Activated CD4-positive, alpha-beta T cell treated with anti-CD3 and anti-CD28 coated beads, Interleukin-2, amount 50 U/mL, for 48 hours (primary cell): ENCODE results near the gene LRRC23.
A peak's percentile ranks its signal among the peaks of the same experiment; 100 is the strongest.
"Not testable (repeated sequence)": the region's sequence is repeated elsewhere in the genome, so short reads cannot be mapped to it uniquely, and the experiment has no call there.

Source experiments
- DNase-seq, 2 experiments: peaks; one replicate each; pipeline ENCODE4 v3.0.0-alpha.2; 2020

LRRC23 gene

DNA sequence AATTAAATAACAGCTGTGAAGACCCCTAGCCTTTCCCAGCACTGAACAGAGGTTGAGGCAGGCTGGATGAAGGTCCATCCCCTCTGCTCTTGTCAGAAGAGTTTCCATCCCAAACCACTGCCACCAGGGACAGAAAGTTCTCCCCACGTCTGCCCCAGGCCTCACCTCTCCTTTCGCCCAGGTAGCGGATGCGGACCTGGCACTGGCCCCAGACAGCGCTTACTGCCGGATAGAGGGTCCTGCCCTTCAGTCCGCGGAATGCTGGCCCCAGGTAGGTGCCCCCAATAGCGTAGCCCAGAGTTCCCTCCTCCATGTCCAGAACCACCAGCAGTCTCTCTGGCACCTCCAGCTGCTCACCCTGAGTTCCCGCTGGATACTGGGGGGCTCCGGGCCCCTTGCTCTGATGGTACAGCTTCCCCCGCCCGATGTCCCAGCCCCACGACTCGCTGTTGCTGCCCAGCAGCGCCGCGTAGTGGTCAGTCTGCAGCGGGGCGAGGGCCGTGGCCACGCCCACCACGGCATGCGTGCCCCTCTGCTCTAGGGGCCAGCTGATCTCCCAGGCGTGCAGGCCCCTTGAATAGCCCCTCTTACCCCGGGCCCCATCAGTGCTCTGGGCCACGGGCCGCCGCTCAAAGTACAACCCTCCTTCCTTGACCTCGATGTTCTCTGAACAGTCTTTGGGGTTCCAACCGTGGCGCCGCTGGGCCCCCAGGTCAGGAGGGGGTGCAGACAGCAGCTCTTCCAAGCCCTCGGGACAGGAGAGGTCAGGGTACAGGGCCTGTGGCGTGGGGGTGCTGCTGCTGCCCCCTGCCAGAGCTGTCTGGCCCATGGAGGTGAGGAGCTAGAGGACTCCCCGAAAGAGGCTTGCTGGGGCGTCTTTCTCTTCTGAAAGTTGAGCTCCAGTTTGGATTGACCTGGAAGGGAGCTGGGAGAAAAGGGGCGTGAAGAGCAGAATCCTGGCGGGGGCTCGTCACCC lies 32.3 kb upstream of the LRRC23 start:
- peak; percentile 88 to 91 for DNase-seq

DNA sequence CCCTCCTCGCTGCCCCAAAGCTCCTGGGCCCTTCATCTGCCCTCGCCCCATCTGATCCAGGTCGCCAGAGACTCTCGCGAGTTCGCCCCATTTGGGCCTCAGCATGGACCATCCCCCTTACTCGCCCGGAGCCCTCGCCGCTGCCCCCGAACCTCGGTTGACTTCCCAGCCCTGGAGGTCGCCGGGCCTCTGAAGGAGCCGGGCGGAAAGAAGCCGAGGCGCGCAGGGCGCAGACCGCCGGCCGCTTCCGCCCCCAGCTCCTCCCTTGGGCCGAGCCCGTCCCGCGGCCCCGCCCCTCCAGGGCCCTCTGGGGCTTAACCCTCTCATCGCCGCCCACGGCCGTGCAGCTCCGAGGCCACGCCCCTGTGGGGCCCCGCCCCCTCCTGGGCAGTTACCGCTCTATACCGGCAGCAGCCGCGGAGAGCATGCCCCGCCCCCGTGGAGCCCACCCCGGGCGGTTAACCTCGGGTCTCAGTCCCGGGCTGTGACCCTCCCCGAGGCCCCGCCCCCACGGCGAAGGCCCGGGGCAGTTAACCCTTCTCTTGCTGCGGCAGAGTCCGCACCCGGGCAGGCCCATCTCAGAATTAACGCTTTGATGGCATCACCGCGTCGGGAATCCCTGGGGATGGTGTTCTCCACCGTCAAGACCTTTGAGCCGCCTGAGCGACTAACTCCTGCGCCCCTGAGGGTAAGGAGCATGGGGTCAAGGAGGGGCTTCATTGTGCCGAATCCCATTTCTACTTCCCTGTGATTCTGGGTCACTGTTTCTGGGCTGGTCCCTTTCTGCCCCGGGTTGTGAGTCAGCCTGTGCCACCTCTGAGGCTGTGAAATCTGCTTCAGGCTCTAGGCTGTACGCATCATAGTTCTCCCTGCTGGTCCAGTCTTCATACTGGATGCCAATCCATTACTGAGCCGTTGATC lies 31.3 kb upstream of the LRRC23 start, which contains the start of gene SPSB2:
Gene SPSB2, minus strand, starts transcription at position 210 of the 921 bp plus-strand sequence. CDS start 402 bp downstream, outside the sequence.
- DNase-seq = peak; percentile 99 to 100

DNA sequence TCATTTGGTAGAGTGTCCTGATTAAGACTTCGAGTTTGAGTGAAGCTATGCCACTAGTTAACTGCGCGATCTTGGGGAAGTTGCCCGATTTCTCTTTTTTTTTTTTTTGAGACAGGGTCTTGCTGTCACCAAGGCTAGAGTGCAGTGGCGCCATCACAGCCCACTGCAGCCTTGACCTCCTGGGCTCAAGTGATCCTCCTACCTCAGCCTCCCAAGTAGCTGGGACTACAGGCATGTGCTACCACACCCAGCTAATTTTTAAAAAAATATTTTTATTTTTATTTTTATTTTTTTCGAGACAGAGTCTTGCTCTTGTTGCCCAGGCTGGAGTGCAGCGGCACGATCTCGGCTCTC lies 30.6 kb upstream of the LRRC23 start:
- DNase-seq = not testable (repeated sequence)

DNA sequence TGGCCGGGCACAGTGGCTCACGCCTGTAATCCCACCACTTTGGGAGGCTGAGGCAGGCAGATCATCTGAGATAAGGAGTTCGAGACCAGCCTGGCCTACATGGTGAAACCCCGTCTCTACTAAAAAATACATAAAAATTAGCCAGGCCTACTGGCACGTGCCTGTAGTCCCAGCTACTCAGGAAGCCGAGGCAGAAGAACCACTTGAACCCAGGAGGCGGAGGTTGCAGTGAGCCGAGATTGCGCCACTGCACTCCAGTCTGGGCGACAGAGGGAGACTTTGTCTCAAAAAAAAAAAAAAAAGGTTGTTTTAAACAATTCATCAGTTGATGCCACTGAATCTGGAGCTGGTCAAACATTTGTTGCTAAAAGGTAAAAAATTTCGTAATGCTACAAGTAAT lies 24.8 kb upstream of the LRRC23 start:
- not testable (repeated sequence) for DNase-seq

DNA sequence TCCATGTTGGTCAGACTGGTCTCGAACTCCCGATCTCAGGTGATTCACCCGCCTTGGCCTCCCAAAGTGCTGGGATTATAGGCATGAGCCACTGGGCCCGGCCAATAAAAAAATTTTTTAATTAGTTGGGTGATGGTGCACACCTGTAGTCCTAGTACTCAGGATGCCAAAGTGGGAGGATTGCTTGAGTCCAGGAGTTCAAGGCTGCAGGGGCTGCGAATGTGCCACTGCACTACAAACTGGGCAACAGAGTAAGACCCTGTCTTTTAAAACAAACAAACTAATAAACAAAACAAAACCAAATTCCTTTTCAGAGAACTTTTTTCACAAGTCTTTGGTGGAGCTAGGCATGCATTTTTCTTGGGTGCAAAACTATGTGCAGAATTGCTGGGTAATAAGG lies 21.4 kb upstream of the LRRC23 start:
- no peak for DNase-seq

DNA sequence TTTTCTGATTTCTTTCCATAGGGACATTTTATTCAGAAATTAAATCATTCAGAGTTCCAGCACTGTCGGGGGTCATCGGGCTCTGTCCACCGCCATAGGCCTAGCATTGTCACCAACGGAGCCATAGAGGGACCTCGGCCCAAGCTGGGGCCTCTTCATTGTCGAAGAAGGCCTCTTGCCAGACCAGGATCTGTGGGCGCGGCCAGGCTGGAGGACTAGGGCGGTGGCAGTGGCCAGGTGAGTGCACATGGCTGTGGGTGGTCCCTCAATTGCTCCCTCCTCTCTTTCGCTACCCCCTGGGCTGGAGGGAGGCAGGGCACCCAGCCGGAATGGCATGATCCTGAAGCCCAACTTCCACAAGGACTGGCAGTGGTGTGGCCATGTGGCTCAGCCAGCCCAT lies 20.9 kb upstream of the LRRC23 start:
- DNase-seq = no peak

DNA sequence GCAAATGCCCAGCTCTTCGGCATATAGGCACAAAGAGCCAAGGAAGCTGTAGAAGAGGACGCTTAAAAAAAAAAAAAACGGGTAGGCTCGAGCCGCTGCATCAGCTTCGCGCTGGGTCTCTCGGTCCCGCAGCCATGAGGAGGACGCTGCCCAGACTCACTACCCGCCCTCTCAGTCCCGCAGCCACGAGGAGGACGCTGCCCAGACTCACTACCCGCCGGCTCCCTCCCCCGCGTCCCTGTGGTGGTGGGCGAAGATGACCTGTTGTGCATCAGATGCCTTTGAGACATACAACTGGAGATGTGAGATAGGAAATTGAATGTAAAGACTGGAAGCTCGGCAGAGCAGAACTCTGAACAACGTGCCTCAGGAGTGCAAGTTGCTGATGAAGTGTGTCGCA lies 20.1 kb upstream of the LRRC23 start:
- no peak for DNase-seq

DNA sequence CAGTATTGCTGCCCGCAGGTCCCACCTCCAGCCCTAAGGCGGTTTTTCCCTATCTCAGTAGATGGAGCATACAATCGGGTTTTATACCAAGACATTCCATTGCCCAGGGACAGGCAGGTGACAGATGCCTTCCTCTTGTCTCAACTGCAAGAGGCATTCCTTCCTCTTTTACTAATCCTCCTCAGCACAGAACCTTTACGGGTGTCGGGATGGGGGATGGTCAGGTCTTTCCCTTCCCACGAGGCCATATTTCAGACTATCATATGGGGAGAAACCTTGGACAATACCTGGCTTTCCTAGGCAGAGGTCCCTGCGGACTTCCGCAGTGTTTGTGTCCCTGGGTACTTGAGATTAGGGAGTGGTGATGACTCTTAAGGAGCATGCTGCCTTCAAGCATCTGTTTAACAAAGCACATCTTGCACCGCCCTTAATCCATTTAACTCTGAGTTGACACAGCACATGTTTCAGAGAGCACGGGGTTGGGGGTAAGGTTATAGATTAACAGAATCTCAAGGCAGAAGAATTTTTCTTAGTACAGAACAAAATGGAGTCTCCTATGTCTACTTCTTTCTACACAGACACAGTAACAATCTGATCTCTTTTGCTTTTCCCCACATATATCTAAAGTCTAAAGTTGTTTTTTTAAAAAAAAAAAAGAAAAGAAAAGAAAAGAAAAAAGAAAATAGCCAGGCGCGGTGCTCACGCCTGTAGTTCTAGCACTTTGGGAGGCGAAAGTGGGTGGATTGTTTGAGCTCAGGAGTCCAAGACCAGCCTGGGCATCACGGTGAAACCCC lies 18.2 kb upstream of the LRRC23 start:
- not testable (repeated sequence) for DNase-seq

DNA sequence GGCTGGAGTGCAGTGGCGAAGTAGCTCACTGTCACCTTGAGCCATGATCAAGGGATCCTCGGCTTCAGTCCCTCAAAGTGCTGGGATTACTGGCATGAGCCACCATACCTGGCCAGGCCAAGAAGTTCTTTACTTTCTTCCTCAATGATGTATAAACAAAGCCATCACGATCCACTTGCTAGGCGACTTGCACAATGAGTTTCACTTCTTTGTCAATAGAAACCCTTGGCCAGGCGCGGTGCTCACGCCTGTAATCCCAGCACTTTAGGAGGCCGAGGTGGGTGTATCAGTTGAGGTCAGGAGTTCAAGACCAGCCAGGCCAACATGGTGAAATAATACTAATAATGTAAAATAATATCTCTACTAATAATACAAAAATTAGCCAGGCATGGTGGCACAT lies 17.2 kb upstream of the LRRC23 start:
- no peak for DNase-seq

DNA sequence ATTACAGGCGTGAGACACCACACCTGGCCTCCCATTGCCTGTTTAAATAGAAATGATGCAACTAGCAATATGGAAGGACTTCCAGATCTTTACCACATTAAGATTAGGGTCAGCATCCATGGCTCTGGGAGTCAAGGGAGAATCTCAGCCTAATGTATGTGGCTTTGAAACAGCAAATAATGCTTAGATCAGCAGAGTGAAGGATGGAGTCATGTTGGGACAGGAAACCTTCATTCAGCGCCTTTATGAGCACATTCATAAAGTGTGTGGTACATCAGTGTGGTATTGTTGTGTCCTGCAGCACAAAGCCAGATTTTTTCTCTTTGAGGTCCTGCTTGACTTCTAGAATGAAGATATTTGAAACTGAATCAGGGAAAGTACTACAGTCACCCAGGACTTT lies 16.3 kb upstream of the LRRC23 start:
- DNase-seq = no peak

DNA sequence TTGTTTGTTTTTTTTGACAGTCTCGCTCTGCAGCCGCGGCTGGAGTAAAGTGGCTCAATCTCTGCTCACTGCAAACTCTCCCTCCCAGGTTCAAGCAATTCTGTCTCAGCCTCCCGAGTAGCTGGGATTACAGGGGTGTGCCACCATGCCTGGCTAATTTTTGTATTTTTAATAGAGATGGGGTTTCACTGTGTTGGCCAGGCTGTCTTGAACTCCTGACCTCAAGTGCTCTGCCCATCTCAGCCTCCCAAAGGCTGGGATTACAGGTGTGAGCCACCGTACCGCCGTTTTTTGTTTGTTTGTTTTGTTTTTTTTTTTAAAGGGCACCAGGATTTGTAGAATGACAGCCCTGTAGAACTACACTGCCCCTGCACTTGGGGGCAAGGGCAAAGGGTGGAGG lies 15.8 kb upstream of the LRRC23 start:
- DNase-seq = not testable (repeated sequence)

DNA sequence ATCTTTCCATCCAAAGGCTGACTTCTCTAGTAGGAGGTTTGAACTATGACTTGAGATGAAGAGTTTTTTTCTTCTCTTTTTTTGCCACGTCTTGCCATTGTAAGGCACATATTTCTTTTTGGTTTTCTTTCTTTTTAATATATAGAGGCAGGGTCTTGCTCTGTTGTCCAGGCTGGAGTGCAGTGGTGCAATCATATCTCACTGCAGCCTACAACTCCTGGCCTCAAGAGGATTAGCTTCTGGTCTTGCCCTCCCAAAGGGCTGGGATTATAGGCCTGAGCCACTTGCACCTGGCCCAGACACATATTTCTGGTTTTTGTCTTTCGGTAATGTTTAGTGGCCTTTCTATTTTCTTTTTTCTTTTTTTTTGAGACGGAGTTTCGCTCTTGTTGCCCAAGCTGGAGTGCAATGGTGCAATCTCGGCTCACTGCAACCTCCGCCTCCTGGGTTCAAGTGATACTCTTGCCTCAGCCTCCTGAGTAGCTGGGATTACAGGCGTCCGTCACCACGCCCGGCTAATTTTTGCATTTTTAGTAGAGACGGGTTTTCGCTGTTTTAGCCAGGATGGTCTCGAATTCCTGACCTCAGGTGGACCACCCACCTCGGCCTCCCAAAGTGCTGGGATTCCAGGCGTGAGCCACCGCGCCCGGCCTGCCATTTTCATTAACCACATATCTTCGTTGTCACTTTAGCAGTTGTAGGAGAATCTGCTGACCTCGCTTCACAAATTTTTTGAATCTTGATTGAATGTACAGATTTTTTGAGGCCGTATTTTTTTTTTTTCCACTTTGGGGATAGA lies 14.6 kb upstream of the LRRC23 start:
- DNase-seq = not testable (repeated sequence)

DNA sequence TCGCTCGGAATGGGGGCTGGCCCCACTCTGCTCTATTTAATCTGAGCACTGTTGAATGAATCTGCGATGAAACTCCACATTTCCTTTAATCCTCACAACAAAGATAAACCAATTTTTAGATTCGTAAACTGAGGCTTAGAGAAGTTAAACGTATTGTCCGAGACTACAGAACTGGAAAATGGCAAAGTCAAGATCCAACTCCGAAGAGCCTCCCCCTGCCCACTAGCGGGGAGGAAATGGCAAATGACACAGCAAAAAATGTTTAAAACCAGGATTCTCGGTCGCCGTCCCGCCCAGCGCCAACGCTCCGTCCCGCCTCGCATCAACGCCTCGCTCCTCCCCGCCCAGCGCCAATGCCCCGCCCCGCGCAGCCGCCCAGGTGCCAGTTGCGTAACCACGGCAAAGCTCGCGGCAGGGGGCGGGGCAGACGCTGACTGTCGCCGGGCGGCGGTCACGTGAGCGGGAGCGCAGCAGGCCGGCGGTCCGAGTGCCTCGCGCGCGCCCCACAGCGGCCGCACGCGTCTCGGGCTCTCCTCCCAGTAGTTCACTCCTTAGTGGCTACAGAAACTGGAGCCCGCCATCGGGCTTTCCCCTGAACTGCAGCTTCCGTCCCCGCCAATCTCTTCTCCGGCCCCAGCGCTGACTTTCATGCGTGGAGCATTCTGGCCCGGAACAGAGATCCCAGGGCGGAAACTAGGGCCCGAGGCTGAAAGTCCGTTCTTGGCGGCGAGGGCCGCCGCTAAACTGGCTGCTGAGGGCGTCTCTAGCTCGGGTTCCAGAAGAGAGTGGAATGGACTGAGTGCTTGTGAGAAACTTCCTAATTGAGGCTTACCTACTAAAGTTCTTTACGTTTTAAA lies 13.6 kb upstream of the LRRC23 start:
- DNase-seq = peak; percentile 100

DNA sequence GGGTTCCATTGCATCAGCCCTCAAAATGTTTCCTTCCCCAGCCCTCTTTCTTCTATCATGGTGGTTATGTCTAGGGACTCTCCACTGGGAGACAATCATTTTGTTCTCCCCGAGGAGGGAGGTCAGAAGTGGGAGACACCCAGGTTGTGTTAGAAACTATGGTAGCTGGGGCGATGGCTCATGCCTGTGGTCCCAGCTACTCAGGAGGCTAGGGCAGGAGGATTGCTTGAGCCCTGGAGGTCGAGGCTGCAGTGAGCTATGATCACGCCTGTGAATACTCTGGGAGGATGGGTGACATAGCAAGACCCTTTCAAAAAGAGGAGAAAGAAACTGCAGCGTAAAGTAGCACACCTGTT lies 13.0 kb upstream of the LRRC23 start:
- peak; percentile 30 to 38 for DNase-seq

DNA sequence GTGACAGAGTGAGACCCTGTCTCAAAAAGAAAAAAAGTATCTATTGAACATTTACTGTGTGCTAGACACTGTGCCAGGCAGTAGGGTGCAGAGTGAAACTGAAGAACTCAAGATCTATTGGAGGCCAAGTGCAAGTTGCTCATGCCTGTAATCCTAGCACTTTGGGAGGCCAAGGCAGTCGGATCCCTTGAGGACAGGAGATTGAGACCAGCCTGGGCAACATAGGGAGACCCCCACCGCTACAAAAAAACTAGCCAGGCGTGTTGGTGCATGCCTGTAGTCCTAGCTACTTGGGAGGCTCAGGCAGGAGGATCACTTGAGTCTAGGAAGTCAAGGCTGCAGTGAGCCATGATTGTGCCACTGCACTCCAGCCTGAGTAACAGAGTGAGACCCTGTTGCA lies 11.9 kb upstream of the LRRC23 start:
- not testable (repeated sequence) for DNase-seq

DNA sequence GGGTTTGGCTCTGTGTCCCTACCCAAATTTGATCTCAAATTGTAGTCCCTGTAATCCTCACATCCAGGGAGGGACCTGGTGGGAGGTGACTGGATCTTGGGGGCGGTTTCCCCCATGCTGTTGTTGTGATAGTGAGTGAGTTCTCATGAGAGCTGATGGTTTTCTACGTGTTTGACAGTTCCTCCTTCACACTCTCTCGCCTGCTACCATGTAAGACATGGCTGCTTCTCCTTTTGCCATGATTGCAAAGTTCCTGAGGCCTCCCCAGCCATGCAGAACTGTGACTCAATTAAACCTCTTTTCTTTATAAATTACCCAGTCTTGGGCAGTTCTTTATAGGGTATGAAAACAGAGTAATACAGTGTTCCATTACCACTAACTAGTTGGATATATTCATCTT lies 10.3 kb upstream of the LRRC23 start:
- DNase-seq = no peak

DNA sequence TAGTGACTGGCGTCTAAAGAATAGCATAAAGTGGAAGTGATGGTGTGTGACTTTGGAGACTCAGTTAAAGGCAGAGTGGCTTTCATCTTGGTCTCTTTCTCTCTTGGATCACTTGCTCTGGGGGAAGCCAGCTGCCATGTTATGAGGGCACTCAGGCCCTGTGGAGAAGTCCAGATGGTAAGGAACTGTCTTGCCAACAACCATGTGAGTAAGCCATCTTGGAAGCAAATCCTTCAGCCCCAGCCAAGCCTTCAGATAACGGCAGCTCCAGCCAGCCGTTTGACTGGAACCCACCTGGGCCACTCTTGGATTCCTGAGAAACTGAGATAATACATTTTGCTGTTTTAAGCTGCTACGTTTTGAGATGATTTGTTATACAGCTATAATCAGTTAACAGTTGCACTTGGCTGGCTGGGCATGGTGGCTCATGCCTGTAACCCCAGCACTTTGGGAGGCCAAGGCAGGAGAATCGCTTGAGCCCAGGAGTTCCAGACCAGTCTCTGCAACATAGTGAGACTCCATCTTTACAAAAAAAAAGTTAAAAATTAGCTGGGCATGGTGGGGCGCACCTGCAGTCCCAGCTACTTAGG lies 7.7 kb upstream of the LRRC23 start:
- no peak for DNase-seq

DNA sequence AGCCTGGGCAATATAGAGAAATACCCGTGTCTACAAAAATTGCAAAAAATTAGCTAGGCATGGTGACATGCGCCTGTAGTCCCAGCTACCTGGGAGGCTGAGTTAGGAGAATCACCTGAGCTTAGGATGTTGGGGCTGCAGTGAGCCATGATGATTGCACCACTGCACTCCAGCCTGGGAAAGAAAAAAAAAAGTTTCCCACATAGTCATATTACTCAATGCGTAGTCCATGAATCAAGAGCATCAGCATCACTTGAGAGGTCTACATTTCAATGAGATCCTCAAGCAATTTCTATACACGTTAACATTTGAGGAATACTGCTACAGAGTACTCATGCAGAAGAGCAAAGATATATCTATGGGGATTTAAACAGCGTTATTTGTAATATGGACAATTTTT lies 5.2 kb upstream of the LRRC23 start:
- DNase-seq = no peak

DNA sequence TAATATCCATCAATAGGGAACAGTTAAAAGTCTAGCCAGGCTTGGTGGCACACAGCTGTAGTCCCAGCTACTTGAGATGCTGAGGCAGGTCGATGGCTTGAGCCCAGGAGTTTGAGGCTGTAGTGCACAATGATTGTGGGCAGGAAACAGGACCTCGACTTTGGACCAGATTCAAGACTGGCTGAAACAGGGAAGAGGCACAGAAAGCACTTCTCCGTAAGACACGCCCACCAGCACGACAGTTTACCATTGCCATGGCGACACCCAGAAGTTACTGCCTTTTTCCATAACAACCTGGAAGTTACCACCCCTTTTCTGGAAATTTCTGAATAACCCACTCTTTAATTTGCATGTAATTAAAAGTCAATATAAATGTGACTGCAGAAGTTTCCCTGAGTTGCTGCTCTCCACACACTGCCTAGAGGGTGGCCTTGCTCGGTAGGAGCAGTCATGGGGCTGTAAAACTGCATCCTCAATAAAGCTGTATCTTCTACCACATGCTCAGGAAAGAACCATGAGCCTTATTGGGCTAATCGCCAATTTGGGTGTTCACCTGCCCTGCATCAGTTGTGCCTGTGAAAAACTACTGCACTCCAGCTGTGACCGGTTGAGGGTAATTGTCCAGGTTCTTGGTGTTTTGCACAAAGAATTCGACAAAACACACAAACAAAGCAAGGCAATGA lies 4.6 kb upstream of the LRRC23 start:
- DNase-seq = peak in 1 of 2 experiments; percentile 32

DNA sequence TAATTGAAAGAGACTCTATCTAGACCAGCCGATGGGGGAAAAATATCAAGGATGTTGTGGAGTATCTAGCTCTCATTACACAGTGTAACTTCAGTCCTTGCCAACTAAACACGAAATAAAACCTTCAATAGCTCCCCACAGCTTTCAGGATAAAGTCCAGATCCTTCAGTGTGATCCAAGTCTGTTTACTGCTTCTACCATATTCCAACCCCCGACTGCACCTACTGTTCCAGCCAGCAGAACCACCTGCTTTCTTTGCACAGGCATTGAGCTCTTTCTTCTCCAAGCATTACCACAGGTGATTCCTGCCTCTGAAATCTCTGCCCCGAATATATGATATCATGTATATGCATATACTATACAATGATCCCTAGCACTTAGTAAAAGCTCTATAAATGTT lies 2.2 kb upstream of the LRRC23 start:
- no peak for DNase-seq
